GM18508 (cell line): ENCODE measurements around the gene PLAC1.

Experiments used
- ATAC-seq: cut with Tn5 transposase; IDR thresholded peaks from one replicate; pipeline ENCODE4 v1.9.1; 2021; ENCODE audit warnings: moderate number of reproducible peaks; ENCODE audit not compliant: insufficient read depth, unreplicated experiment

PLAC1 gene

DNA sequence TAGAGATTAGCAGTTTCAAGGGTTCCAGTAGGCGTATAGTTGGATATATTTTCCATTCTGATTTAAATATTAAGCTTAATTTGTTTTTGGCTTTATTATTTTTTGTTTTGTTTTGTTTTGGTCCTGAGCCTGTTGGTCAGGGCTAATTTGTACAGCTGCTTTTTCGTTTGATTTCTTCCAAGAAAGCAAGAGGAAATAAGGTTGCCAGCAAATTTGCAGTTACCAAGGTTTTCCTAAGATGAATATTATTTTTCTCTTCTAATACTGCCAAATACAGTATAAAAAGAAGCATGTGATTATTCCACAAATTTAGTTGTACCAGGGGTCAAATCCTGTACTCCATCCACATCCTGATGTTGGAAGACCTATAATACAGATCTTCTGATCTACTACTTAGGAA, 24.9 kb downstream of the PLAC1 start:
- ATAC-seq: no peak

DNA sequence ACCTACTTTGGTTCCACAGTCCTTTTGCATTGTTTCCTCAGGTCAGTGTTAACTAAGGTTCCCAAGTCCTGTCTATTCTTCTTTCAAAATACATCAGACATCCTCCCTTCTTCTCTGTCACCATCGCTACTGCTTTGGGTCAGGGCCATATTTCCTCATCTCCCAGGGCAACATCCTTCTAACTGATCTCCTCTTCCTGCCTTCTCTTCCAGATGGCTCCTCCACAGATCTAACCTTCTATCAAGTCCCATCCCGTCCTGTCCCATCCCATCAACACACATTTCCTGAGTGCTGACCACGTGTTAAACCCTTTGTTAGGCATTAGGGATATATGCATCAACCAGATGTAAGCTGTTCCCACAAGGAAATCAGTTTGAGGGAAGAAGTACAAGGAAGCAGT, 25.9 kb downstream of the PLAC1 start:
- ATAC-seq: no peak

DNA sequence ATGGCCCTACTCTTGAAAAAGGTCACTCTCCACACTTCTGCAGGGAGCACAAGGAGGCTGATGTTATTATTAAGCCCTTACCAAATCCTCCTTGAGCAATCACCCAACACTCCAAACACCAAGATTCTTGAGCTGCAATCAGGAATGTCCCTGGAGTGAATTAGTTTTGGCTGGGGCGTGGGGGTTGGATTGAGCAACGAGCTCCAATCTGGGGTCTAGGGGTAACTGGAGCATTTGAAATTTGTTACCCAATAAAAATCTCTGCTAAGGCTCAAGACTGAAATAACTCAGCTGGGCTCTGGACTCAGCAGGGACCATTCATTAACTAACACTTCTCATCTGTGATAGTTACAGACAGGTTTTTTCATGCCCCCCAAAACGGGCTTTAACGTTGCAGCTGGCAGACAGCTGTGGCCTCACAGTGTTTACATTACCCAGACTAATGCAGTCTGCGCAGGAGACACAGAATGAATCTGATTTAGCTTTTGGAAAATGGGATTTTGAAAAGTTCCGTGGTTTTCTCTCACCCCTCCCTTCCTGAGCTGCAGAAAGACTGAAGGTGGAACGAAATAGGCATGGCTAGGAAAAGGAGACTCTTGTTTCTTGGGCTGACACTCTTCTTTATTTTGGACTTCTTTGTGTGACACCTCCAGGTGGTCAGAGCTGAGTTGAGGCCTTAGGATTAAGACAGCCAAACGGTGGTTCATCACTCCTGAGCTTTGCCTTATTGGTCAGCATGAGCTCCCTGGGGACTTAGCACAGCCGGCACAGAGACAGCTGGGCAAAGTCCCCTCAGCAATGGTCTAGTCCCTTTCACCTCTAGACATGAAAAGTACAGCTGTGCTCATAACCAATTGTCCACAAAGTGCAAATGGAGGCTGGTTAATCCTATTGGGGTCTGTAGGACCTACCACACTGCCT, 26.6 kb downstream of the PLAC1 start:
- ATAC-seq: no peak

- no peak for ATAC-seq
These were observed 29.6 kb downstream of the PLAC1 start for GRCh38 chrX:134628663-134629062.

DNA sequence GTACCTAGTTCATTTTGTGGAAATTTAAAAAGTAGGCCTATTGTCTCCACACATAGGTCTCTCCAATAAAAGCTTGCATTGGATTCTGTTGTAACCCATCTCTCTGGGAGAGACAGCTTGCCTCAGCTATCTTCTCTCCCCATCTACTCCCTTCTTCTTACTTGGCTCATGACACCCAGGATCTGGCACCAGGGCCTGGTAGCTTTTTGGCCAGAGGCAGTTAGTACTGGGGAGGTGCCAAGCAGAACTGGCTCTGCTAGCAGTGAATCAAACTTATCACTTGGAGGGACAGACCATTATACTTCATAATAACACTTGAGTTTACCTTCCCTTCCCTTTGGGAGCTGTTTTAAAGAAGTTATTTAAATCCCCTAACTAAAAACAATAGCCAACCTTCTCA, 31.8 kb downstream of the PLAC1 start:
- no peak for ATAC-seq

DNA sequence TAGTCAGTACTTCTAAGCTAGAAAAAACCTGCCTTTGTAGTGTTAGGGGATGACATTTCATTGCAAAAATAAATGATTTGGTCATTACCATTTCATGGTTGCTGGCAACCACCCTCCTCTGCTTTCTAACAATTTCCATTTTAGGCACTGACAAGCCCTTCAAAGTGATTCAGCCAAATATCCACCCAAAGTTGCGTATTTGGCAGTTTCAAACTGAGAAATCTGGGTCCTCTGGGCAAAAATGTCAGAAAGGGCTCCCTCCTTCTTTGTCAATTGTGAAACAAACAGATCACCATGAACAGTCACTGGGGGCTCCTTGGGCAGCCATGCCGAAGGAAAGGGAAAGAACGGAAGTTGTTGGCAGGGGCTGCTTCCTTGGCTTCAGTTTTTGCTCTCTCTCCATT, 33.0 kb downstream of the PLAC1 start:
- ATAC-seq: no peak

DNA sequence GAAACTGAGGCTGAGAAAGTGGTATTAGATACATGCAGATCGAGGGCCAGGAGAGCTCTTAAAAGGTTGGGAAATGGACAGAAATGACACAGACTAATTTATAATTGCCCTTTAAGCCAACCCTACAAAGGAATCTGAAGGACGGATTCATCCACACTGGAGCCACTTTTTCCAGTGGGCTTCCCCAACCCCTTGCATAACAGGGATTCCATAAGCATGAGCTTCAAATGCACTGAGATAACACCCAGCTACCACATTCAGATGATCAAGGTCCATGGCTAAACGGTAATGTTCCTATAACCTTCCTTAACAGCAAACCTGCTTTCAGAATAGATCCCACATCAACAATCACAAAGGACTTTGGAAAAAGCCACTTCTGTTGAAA, 34.2 kb downstream of the PLAC1 start:
- no peak for ATAC-seq

DNA sequence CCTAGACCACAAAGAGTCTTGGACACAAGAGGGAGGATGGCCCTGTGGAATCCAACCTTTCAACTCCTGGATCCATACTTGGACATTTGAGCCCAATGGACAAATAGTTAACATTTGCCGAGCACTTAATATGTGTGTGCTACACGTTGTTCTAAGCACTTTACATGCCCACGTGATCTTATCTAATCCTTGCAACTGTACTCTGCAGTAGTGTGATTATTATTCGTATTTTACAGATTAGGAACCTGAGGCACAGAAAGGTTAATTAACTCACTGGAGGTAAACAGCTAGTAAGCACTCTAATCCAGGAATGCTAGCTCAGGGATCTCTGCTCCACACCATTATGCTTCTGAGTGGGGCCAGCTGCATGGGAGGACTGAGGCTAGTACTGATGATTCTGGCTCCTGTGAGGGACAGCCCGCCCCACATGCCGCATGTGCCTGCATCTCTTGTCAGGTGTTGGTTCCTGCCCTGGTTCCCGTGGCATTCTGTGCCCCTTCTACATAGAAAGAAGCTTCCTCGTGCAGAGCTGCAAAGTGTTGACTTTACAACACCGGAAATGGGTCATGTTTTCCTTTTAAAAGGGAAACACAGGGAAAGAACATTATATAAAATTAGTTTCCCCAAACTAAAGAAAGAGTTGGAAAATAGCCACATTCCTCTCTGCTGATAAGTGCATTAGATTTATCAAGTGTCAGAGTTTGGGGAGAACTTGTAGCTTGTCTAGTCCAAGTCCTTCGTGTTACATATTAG, 34.8 kb downstream of the PLAC1 start:
- ATAC-seq: no peak

GRCh38 chrX:134622813-134623185, 35.5 kb downstream of the PLAC1 start:
- no peak for ATAC-seq

DNA sequence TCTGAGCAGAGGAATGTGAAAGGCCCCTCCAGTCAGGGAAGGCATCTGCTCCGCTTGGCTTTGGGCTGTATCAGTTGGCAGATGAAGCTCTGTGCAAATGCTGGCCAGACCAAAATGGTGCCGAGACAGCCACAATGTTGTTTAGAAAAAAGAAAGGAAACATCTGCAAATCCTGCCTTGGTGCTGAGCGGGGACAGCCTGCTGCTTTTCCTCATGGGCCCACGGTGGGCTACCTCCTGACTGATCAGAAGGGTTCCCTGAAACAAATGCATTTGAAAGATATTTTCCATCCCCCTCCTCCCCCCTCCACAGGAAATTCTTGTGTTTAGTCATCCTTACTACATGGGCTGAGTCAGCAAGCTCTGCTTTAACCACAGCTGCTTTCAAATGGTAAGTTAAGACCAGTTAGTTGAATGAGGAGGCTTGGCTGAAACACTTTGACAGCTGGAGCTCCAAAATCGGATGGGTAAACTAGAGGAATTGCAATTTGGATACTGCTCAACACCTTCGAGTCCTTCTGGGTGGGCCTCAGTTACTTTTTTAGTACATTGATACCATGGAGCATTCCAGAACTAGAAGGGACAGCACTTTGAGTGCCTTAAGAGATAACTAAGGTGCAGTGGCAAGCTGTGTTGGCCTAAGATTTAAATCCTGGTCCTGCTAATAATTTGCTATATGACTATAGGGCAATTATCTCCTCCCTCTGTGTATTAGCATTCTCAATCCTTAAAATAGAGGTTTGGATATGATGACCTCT, 36.0 kb downstream of the PLAC1 start:
- ATAC-seq: peak; percentile 81

DNA sequence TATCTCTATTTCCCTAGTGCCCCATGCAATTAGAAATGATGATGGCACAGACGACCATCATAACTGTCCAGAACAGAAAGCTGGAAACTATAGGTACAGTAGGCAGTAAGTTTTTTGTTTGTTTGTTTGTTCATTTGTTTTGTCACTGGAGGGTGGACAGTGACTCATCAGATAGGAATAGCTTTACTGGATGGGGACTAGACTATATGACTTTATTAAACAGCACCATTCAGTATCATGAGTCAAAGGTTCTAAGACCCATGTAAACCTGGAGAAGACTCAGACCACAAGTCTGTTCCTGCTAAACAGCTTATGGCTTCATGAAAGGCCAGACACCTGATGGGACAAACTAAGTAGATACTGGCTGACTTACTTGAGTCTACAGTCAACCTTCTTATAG, 38.4 kb downstream of the PLAC1 start:
- no peak for ATAC-seq

DNA sequence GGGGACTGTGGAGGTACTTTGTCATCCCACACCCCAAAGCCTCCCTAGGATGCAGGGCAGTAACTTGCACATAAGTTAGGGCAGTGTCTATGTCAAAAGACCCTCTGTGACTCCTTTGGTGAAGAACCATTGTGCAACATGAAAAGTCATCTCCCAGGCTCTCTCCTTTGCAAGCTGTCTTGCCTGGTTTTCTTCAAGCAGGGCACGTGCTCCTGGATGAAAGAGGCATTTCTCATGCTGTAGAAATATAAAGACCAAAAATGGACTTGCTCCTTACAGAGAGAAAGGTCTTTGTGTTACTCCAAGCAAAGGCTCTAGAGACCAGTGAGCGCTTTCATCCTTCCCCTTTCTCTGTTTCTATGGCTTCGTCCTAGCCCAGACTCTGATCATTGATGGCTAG, 44.9 kb downstream of the PLAC1 start:
- ATAC-seq: no peak

- ATAC-seq: no peak
These were observed 50.1 kb downstream of the PLAC1 start for GRCh38 chrX:134608153-134608552.

GRCh38 chrX:134607523-134607922, 50.7 kb downstream of the PLAC1 start:
- ATAC-seq: no peak

- no peak for ATAC-seq
These were observed 53.5 kb downstream of the PLAC1 start for GRCh38 chrX:134604701-134605311.

GRCh38 chrX:134603806-134604700, 54.2 kb downstream of the PLAC1 start:
- no peak for ATAC-seq

- no peak for ATAC-seq
These were observed 55.9 kb downstream of the PLAC1 start for GRCh38 chrX:134602410-134602809.

DNA sequence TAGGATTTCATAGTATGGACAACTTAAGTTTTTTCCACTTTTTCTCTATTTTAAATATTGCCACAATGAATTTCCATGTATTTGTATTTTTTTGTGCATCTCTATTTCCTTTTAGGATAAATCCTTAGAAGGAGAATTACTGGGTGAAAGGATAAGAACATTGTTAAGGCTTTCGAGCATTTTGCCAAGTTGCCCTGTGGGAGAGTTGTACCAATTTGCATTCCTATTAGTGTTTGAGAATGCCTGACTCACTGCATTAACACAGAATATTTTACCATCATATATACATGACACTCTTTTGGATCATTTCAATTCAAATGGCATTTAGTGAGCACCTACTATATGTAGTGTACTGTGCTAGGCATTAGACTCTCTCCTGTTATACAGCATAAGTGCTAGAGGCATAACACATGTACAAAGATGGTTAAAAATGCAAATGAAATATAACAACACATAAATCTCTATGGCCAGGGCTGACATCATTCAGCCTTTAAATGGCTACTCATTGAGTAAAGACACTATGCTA, 57.0 kb downstream of the PLAC1 start:
- no peak for ATAC-seq

DNA sequence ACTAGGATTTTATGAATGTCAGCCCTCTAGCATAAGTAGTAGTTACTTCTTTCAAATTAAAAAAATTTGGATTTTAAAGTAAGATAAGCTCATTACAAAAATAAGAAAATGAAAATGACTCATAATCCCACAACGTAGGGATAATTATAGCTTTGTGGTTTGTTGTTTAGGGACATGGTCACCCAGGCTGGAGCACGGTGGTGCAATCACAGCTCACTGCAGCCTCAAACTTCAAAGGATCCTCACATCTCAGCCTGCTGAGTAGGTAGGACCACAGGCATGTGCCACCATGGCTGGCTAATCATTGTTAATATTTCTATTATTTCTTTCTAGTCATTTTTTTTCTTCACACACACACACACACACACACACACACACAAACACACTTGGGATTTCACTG, 57.6 kb downstream of the PLAC1 start:
- no peak for ATAC-seq
